Endothelial cell of umbilical vein (primary cell): ENCODE measurements around the gene PKP4. TPM values are rescaled to one million over a fixed set of nuclear protein-coding genes. Genes with fewer than 3 reads are reported as not detected.

Source experiments
- BruUV-seq: library from RNA; stranded (reverse); fragments of 400-500 nt; replicated peaks from 2 replicates; lab custom pipeline; 2021; lab: Mats Ljungman, UMichigan
- CTCF ChIA-PET: fragments of 300-600, 350-600 bp; sonication (Branson Sonifier 250); formaldehyde crosslinking; loops from one replicate; lab custom pipeline; 2021; ENCODE audit warnings: antibody characterized with exemption, inconsistent platforms; lab: Charles Lee
- POLR2A ChIA-PET: fragments of 300-600, 350-600 bp; sonication (Branson Sonifier 250); formaldehyde crosslinking; loops from one replicate; lab custom pipeline; 2021; ENCODE audit warnings: antibody characterized with exemption, inconsistent platforms; lab: Charles Lee
- DNase-seq: peaks from one replicate; pipeline ENCODE4 v3.0.0-alpha.2; 2011; ENCODE audit warnings: low read depth, low spot score
- FAIRE-seq: peaks from 2 replicates; lab custom pipeline; 2011; peaks lifted over from hg19 to GRCh38; lab: Jason Lieb, UNC
- H2AFZ ChIP-seq: 2 replicates; pipeline ENCODE4 v1.6.0; 2012; ENCODE audit warnings: low read depth, low read length, control low read depth, inconsistent platforms
- H3K27ac ChIP-seq: 2 replicates; pipeline ENCODE4 v1.5.1; 2011; ENCODE audit warnings: low read depth, mild to moderate bottlenecking, control low read depth, low read length, moderate library complexity; ENCODE audit not compliant: insufficient read depth
- H3K27me3 ChIP-seq, 2 experiments: 2 replicates each; pipeline versions ENCODE4 v1.6.0 to v1.6.1; 2011; ENCODE audit warnings: low read length in 2 of 2, mixed read lengths in 1 of 2; ENCODE audit not compliant: control insufficient read depth in 2 of 2, insufficient read depth in 2 of 2
- H3K36me3 ChIP-seq, 2 experiments: 2 replicates in 1 of 2; 3 replicates in 1 of 2; pipeline ENCODE4 v1.5.1; 2011; ENCODE audit warnings: low read length in 2 of 2, mild to moderate bottlenecking in 1 of 2, moderate library complexity in 1 of 2; ENCODE audit not compliant: control insufficient read depth in 2 of 2, insufficient read depth in 2 of 2; ENCODE audit errors: extremely low read depth in 1 of 2
- H3K4me1 ChIP-seq: 3 replicates; pipeline ENCODE4 v1.5.1; 2011; ENCODE audit warnings: mild to moderate bottlenecking, low read length; ENCODE audit not compliant: control insufficient read depth, insufficient read depth; ENCODE audit errors: extremely low read depth
- H3K4me2 ChIP-seq: 2 replicates; pipeline ENCODE4 v1.6.1; 2011; ENCODE audit warnings: low read length, control low read depth, mixed read lengths; ENCODE audit not compliant: insufficient read depth
- H3K4me3 ChIP-seq, 3 experiments: fragments of 200-600 bp in 1 of 3; sonication (generic), shearing (Covaris generic) in 1 of 3; replicated peaks in 1 of 3; 2 replicates each; pipeline ENCODE4 v1.5.1; 2011 to 2016; ENCODE audit warnings: control low read depth in 3 of 3, low read length in 3 of 3, mild to moderate bottlenecking in 2 of 3, inconsistent platforms in 1 of 3, low read depth in 1 of 3, moderate library complexity in 1 of 3; ENCODE audit not compliant: insufficient read depth in 1 of 3
- H3K79me2 ChIP-seq: 2 replicates; pipeline ENCODE4 v1.6.0; 2012; ENCODE audit warnings: low read length, inconsistent platforms; ENCODE audit not compliant: control insufficient read depth, insufficient read depth
- H3K9ac ChIP-seq: replicated peaks from 2 replicates; pipeline ENCODE3; 2011; ENCODE audit warnings: low read length, control low read depth; ENCODE audit not compliant: insufficient read depth; ENCODE audit errors: extremely low read depth
- H3K9me1 ChIP-seq: replicated peaks from 3 replicates; pipeline ENCODE4 v1.6.0; 2011; ENCODE audit warnings: mild to moderate bottlenecking, low read length; ENCODE audit not compliant: control insufficient read depth, insufficient read depth; ENCODE audit errors: extremely low read depth
- H3K9me3 ChIP-seq: replicated peaks from 2 replicates; pipeline ENCODE4 v1.5.1; 2012; ENCODE audit warnings: low read length, inconsistent platforms; ENCODE audit not compliant: control insufficient read depth, insufficient read depth
- H4K20me1 ChIP-seq: replicated peaks from 2 replicates; pipeline ENCODE3; 2011; ENCODE audit warnings: mild to moderate bottlenecking, low read length; ENCODE audit not compliant: control insufficient read depth, insufficient read depth; ENCODE audit errors: extremely low read depth
- CTCF ChIP-seq, 2 donors: IDR thresholded peaks; 1 replicate in 1 of 2; 2 replicates in 1 of 2; pipeline ENCODE4 v1.5.1; 2011; ENCODE audit warnings: low read length in 2 of 2, mild to moderate bottlenecking in 2 of 2, moderate library complexity in 2 of 2, control low read depth in 1 of 2, inconsistent platforms in 1 of 2, low read depth in 1 of 2; ENCODE audit not compliant: insufficient read depth in 1 of 2; ENCODE audit errors: extremely low read depth in 1 of 2
- EZH2 ChIP-seq: IDR thresholded peaks from 2 replicates; pipeline ENCODE4 v1.6.1; 2012; ENCODE audit warnings: borderline replicate concordance, low read depth, mild to moderate bottlenecking, moderate library complexity, low read length, inconsistent platforms; ENCODE audit not compliant: severe bottlenecking
- FOS ChIP-seq: IDR thresholded peaks from 2 replicates; pipeline ENCODE4 v1.6.1; 2011; ENCODE audit warnings: mild to moderate bottlenecking, low read length, moderate library complexity, borderline replicate concordance; ENCODE audit not compliant: insufficient read depth
- GATA2 ChIP-seq: IDR thresholded peaks from 2 replicates; pipeline ENCODE4 v1.7.0; 2011; ENCODE audit warnings: low read depth, mild to moderate bottlenecking, moderate library complexity, mixed read lengths, low read length; ENCODE audit not compliant: insufficient read length, insufficient read depth
- JUN ChIP-seq: IDR thresholded peaks from 2 replicates; pipeline ENCODE4 v1.6.1; 2011; ENCODE audit warnings: borderline replicate concordance, low read depth; ENCODE audit not compliant: insufficient read length, insufficient read depth
- MAX ChIP-seq: IDR thresholded peaks from 2 replicates; pipeline ENCODE4 v1.6.1; 2011; ENCODE audit not compliant: insufficient read depth, insufficient read length
- MYC ChIP-seq: IDR thresholded peaks from one replicate; pipeline ENCODE4 v1.6.1; 2011; ENCODE audit warnings: mild to moderate bottlenecking, low read depth, low read length
- POLR2A ChIP-seq: IDR thresholded peaks from 2 replicates; pipeline ENCODE4 v1.6.1; 2012; ENCODE audit warnings: low read depth, mild to moderate bottlenecking, control low read depth, low read length
- POLR2AphosphoS5 ChIP-seq: IDR thresholded peaks from 2 replicates; pipeline ENCODE4 v1.6.1; 2012; ENCODE audit warnings: low read depth, mild to moderate bottlenecking, control low read depth, low read length, moderate library complexity; ENCODE audit not compliant: insufficient read depth
- dilution Hi-C: fragments of 300-500 bp; cut with MboI; formaldehyde crosslinking; loops from one replicate; pipeline ENCODE4 v1.15.0; 2019; ENCODE audit warnings: low sequenced_read_pairs; ENCODE audit not compliant: extremely low pct_ligation_motif_present
- intact Hi-C: fragments of 100-400 bp; cut with micrococcal nuclease; formaldehyde crosslinking; loops from one replicate; pipeline ENCODE4 v1.10.0; 2022
- polyA plus RNA-seq, 4 experiments: library from polyadenylated mRNA; depleted of rRNA in 3 of 4; stranded (reverse) in 3 of 4; unstranded in 1 of 4; fragments of >200 nt; gene quantifications; 2 replicates each; pipeline versions ENCODE4 v1.2.1 to v1.2.3, GENCODE V29; 2011 to 2012; ENCODE audit warnings: missing spikeins in 1 of 4
- total RNA-seq: library from RNA; stranded (reverse); gene quantifications from 2 replicates; pipeline ENCODE4 v1.2.3, GENCODE V29; 2021

Gene PKP4
- total and polyA plus RNA-seq, 2 donors (not counting 3 experiments of a cell fraction or from before 2014, with no cell fraction given), result 35.4 to 68.5 TPM

DNA sequence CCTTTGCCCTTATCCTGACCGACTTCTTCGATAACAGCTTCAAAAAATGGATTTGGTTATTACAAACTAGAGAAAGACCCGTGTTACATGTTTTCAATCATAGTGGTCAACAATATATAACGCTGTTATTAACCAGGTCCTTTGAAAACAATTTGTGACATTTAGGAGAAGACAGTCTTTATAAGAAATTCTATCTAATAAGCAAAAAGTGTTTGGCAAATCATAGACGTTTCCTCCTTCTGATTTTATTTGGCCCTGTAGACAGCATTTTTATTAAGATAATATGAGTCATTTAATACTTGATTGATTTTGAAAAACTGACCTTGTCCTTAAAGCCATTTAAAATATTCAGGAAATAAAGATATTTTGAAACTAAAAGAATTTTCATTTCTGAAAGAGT lies 177.9 kb downstream of the PKP4 start:
- no peak overlapping the region for H2AFZ ChIP-seq
- H3K4me3 ChIP-seq, result no peak overlapping the region
- CTCF ChIA-PET, result interaction anchor here (1.1 to 1.4 kb wide), 2 partner anchors 15 to 35 kb away, joined by 4 to 5 read pairs; no protein-coding TSS in a partner anchor
- TF ChIP-seq POLR2A, result no peak
- no peak for TF ChIP-seq CTCF (IDR thresholded peaks at IDR 0.05; ENCODE audit: extremely low read depth in 1 of 2, insufficient read depth in 1 of 2, low read depth in 1 of 2, low read length in 2 of 2)
- POLR2A ChIA-PET, result no interaction called here
- dilution Hi-C loops, result no loop called here
- DNase-seq (no peak), FAIRE-seq (no peak)
- intact Hi-C loops, result no loop called here
- peaks cover 14% of the 10 kb centered on the region for H3K4me1 ChIP-seq
- H3K4me2 ChIP-seq, result no peak overlapping the region
- H3K9ac ChIP-seq, result no peak overlapping the region
- peaks cover 5 to 6% of the 10 kb centered on the region in 2 experiments for H3K36me3 ChIP-seq
- no TSS peak for BruUV-seq
- H4K20me1 ChIP-seq, result no peaks in the 10 kb centered on the region
- H3K27ac ChIP-seq, result no peak overlapping the region
- H3K27me3 ChIP-seq, result no peaks in the 10 kb centered on the region
- no peaks in the 10 kb centered on the region for H3K9me3 ChIP-seq
- H3K9me1 ChIP-seq, result no peaks in the 10 kb centered on the region
- H3K79me2 ChIP-seq, result no peaks in the 10 kb centered on the region

- POLR2A ChIA-PET, result no interaction called here
- no peaks in the 10 kb centered on the region for H3K79me2 ChIP-seq
- CTCF ChIA-PET, result interaction anchor here (0.9 to 1.7 kb wide), 11 partner anchors 9 to 118 kb away, joined by 3 to 7 read pairs (median 5); no protein-coding TSS in a partner anchor
- peak overlapping the region; percentile 40 for H3K9ac ChIP-seq
- intact Hi-C loops, result loop anchor here (1.0 kb wide), 4 partner anchors 10 to 180 kb away; partner anchors contain the start of genes CCDC148 and PKP4
- FAIRE-seq (peak; percentile 49), DNase-seq (peak; percentile 75)
- BruUV-seq, result no TSS peak
- peak overlapping the region; percentile 38 for H3K4me2 ChIP-seq
- TF ChIP-seq POLR2A (no peak), GATA2 (no peak), FOS (peak; percentile 14), MYC (no peak), EZH2 (no peak), JUN (peak; percentile 9), CTCF (IDR thresholded peaks at IDR 0.05; ENCODE audit: extremely low read depth in 1 of 2, insufficient read depth in 1 of 2, low read depth in 1 of 2, low read length in 2 of 2) (no peak), POLR2AphosphoS5 (no peak), MAX (no peak)
- H3K9me3 ChIP-seq, result no peaks in the 10 kb centered on the region
- no peaks in the 10 kb centered on the region for H3K27me3 ChIP-seq
- dilution Hi-C loops, result no loop called here
- no peaks in the 10 kb centered on the region for H4K20me1 ChIP-seq
- peaks cover 14% of the 10 kb centered on the region for H3K4me1 ChIP-seq
- H3K36me3 ChIP-seq, result peaks cover 5 to 8% of the 10 kb centered on the region in 2 experiments
- H3K9me1 ChIP-seq, result no peaks in the 10 kb centered on the region
- H2AFZ ChIP-seq, result no peak overlapping the region
- H3K4me3 ChIP-seq, result no peak overlapping the region
- peak overlapping the region; percentile 61 for H3K27ac ChIP-seq
These were observed 179.3 kb downstream of the PKP4 start for GRCh38 chr2:158635961-158636601.
